SK-N-SH (cell line): ENCODE results near the gene EID3. TPM values are rescaled to one million over a fixed set of nuclear protein-coding genes. Genes with fewer than 3 reads are reported as not detected.

ENCODE experiments used
- CTCF ChIA-PET: fragments of 300-600, 350-600 bp; formaldehyde crosslinking; extraction: SDS; loops from one replicate; lab custom pipeline; 2021; lab: Yijun Ruan, JAX
- POLR2A ChIA-PET: fragments of 350-600 bp; sonication (Branson Sonifier 250); formaldehyde crosslinking; extraction: SDS; loops from one replicate; lab custom pipeline; 2020; ENCODE audit warnings: antibody characterized with exemption, inconsistent platforms; lab: Yijun Ruan, JAX
- DNase-seq: peaks from one replicate; pipeline ENCODE4 v3.0.0; 2012
- H2AFZ ChIP-seq: fragments of 200-600 bp; sonication (generic); 2 replicates; pipeline ENCODE4 v1.8.1; 2016; ENCODE audit warnings: antibody characterized with exemption, mild to moderate bottlenecking, low read depth
- H3F3A ChIP-seq: fragments of 200-600 bp; sonication (generic); replicated peaks from 2 replicates; pipeline ENCODE3; 2016; ENCODE audit warnings: antibody characterized with exemption, mild to moderate bottlenecking; ENCODE audit not compliant: insufficient read depth
- H3K27ac ChIP-seq, 2 experiments: fragments of 200-500 bp in 1 of 2; fragments of 200-600 bp in 1 of 2; sonication (Bioruptor generic) in 1 of 2; sonication (generic), shearing (Covaris generic) in 1 of 2; 2 replicates each; pipeline versions ENCODE4 v1.5.1 to v1.6.1; 2014 to 2016; ENCODE audit warnings: low read depth in 2 of 2, inconsistent platforms in 1 of 2, low read length in 1 of 2, mild to moderate bottlenecking in 1 of 2, mixed read lengths in 1 of 2
- H3K27me3 ChIP-seq: fragments of 200-600 bp; sonication (generic), shearing (Covaris generic); 2 replicates; pipeline ENCODE4 v1.6.1; 2016; ENCODE audit warnings: mixed run types; ENCODE audit not compliant: insufficient read depth
- H3K36me3 ChIP-seq, 2 experiments: fragments of 200-500 bp in 1 of 2; fragments of 200-600 bp in 1 of 2; sonication (Bioruptor generic) in 1 of 2; sonication (generic) in 1 of 2; replicated peaks in 1 of 2; 2 replicates each; pipeline versions ENCODE3 to v1.5.1; 2014 to 2016; ENCODE audit warnings: low read length in 1 of 2, mild to moderate bottlenecking in 1 of 2; ENCODE audit not compliant: insufficient read depth in 2 of 2, control insufficient read depth in 1 of 2
- H3K4me1 ChIP-seq, 2 experiments: fragments of 200-500 bp in 1 of 2; fragments of 200-600 bp in 1 of 2; sonication (Bioruptor generic) in 1 of 2; sonication (generic), shearing (Covaris generic) in 1 of 2; 2 replicates each; pipeline versions ENCODE4 v1.5.1 to v1.6.1; 2014 to 2016; ENCODE audit warnings: low read depth in 1 of 2, low read length in 1 of 2, mixed run types in 1 of 2; ENCODE audit not compliant: insufficient read depth in 2 of 2, control insufficient read depth in 1 of 2
- H3K4me2 ChIP-seq: fragments of 200-600 bp; sonication (generic), shearing (Covaris generic); 2 replicates; pipeline ENCODE4 v1.6.1; 2017; ENCODE audit warnings: mixed run types
- H3K4me3 ChIP-seq, 2 experiments: fragments of 200-500 bp in 1 of 2; fragments of 200-600 bp in 1 of 2; sonication (Bioruptor generic) in 1 of 2; sonication (generic), shearing (Covaris generic) in 1 of 2; 2 replicates each; pipeline versions ENCODE4 v1.5.1 to v1.8.1; 2014 to 2016; ENCODE audit warnings: low read depth in 2 of 2, inconsistent platforms in 1 of 2, low read length in 1 of 2, mild to moderate bottlenecking in 1 of 2, mixed read lengths in 1 of 2, moderate library complexity in 1 of 2
- H3K79me2 ChIP-seq: fragments of 200-600 bp; sonication (generic); 2 replicates; pipeline ENCODE4 v1.8.1; 2017; ENCODE audit warnings: mild to moderate bottlenecking; ENCODE audit not compliant: insufficient read depth
- H3K9ac ChIP-seq: fragments of 200-600 bp; sonication (generic); 2 replicates; pipeline ENCODE4 v1.6.1; 2017; ENCODE audit warnings: mixed run types
- H3K9me2 ChIP-seq: fragments of 200-600 bp; sonication (generic); 2 replicates; pipeline ENCODE4 v1.6.1; 2017; ENCODE audit warnings: mixed run types
- H3K9me3 ChIP-seq: fragments of 200-600 bp; sonication (generic); 2 replicates; pipeline ENCODE4 v1.6.1; 2017; ENCODE audit warnings: mixed run types, mild to moderate bottlenecking, moderate library complexity
- H4K20me1 ChIP-seq: fragments of 200-600 bp; sonication (generic); 2 replicates; pipeline ENCODE4 v1.6.1; 2017; ENCODE audit warnings: mild to moderate bottlenecking, mixed run types; ENCODE audit not compliant: insufficient read depth
- ELF1 ChIP-seq: IDR thresholded peaks from 2 replicates; pipeline ENCODE4 v1.4.0; 2012
- EZH2phosphoT487 ChIP-seq: fragments of 200-600 bp; sonication (generic); IDR thresholded peaks from 2 replicates; pipeline ENCODE4 v1.6.1; 2017; ENCODE audit warnings: low read depth, mixed run types, mild to moderate bottlenecking, antibody characterized with exemption, moderate library complexity, borderline replicate concordance
- FOXJ3 ChIP-seq: sonication (generic); formaldehyde crosslinking; IDR thresholded peaks from 2 replicates; pipeline ENCODE4 v1.5.1; 2020; ENCODE audit warnings: mild to moderate bottlenecking, missing genetic modification reagents
- GABPA ChIP-seq: IDR thresholded peaks from 2 replicates; pipeline ENCODE4 v1.4.0; 2012; ENCODE audit warnings: low read depth, mild to moderate bottlenecking
- MXI1 ChIP-seq: IDR thresholded peaks from 2 replicates; pipeline ENCODE4 v1.6.1; 2012; ENCODE audit warnings: mild to moderate bottlenecking, low read depth, low read length, improper control_type of control experiment
- RCOR1 ChIP-seq: fragments of 150-350 bp; IDR thresholded peaks from 2 replicates; pipeline ENCODE4 v1.6.1; 2017; ENCODE audit warnings: antibody characterized with exemption, low read length
- REST ChIP-seq: IDR thresholded peaks from 2 replicates; pipeline ENCODE4 v1.6.1; 2012; ENCODE audit warnings: mild to moderate bottlenecking, low read depth, low read length, moderate library complexity
- RXRA ChIP-seq: IDR thresholded peaks from 2 replicates; pipeline ENCODE4 v1.4.0; 2012; ENCODE audit warnings: low read depth, mild to moderate bottlenecking, borderline replicate concordance
- SMC3 ChIP-seq: IDR thresholded peaks from 2 replicates; pipeline ENCODE4 v1.6.1; 2012; ENCODE audit warnings: low read depth, low read length, improper control_type of control experiment
- WGBS: methylation state at CpG from one replicate; pipeline ENCODE4 v1.1.6; 2017; ENCODE audit warnings: low lambda C conversion rate; 5-methylcytosine and 5-hydroxymethylcytosine counted together
- polyA plus RNA-seq, 3 experiments: library from polyadenylated mRNA; depleted of rRNA; stranded (reverse); fragments of >200 nt; gene quantifications; 2 replicates each; pipeline ENCODE4 v1.2.3, GENCODE V29; 2012
- TF ChIP-seq, protein P1 (sequence below): IDR thresholded peaks from 2 replicates; pipeline ENCODE4 v1.4.0; 2012; ENCODE audit warnings: low read depth
- TF ChIP-seq, protein P2 (sequence below): fragments of 150-350 bp; IDR thresholded peaks from 2 replicates; pipeline ENCODE4 v1.6.1; 2016; ENCODE audit warnings: mild to moderate bottlenecking, low read depth, low read length

The EID3 gene
- polyA plus RNA-seq, 1 of the 3 experiments (the other 2 are of a cell fraction): 0.92 TPM

DNA sequence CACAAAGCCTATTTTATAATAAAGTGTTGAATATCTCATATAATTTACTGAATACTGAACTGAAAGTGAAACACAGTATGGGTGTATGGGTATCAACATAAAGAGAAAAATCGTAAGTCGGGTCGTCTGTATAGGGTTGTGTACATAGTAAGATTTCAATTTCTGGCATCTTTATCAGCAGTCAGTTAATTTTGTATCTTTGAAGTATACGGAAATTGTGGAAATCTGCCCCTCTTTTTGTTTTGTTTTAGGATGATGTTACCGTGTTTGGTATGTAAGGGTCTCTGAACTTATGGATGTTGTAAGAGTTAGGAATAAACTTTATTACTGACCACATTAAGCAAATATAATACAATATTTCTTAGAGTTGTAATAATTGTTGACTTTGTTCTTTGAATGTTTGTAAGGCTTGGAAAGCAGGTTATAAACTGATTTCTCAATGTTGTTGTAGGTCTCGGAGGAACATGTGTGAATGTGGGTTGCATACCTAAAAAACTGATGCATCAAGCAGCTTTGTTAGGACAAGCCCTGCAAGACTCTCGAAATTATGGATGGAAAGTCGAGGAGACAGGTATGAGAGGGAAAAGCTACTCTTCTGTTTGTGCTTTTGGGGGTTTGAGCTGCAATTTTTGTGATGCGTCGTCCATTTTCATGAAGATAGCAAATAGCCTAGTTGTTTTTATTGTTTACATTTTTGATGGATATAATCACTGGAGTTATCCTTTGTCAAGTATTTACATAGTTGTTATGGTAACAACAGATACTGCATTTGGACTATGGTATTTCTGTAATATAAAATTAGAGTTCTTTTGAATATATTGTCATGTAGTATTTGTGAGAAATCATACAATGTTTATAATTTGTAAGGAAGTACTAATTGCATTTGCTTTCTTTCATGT lies 12.0 kb downstream of the EID3 start:
- Histone ChIP-seq H3K36me3 (peaks cover 82 to 89% of the 10 kb centered on the region in 2 experiments), H3K4me3 (no peak overlapping the region), H3K27me3 (no peaks in the 10 kb centered on the region), H3K79me2 (peaks cover 84% of the 10 kb centered on the region), H3K9me3 (no peaks in the 10 kb centered on the region), H3K27ac (no peak overlapping the region; a peak in 1 of 4 replicates), H3K4me1 (no peaks in the 10 kb centered on the region), H4K20me1 (peaks cover 4% of the 10 kb centered on the region; the same call in 1 of the 2 replicates), H3K9me2 (no peaks in the 10 kb centered on the region), H3K4me2 (no peak overlapping the region), H2AFZ (no peak overlapping the region), H3F3A (peaks cover 26% of the 10 kb centered on the region), H3K9ac (no peak overlapping the region)
- DNase-seq: no peak
- CTCF ChIA-PET: interaction anchor here (0.6 to 1.1 kb wide), 2 partner anchors 43 to 525 kb away, joined by 3 read pairs; no protein-coding TSS in a partner anchor
- POLR2A ChIA-PET: no interaction called here
- no peak for TF ChIP-seq MXI1
- no peak for TF ChIP-seq EZH2phosphoT487
- TF ChIP-seq GABPA: no peak
- TF ChIP-seq REST: no peak
- TF ChIP-seq, protein P1, sequence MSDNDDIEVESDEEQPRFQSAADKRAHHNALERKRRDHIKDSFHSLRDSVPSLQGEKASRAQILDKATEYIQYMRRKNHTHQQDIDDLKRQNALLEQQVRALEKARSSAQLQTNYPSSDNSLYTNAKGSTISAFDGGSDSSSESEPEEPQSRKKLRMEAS: no peak
- TF ChIP-seq FOXJ3: no peak
- TF ChIP-seq, protein P2, sequence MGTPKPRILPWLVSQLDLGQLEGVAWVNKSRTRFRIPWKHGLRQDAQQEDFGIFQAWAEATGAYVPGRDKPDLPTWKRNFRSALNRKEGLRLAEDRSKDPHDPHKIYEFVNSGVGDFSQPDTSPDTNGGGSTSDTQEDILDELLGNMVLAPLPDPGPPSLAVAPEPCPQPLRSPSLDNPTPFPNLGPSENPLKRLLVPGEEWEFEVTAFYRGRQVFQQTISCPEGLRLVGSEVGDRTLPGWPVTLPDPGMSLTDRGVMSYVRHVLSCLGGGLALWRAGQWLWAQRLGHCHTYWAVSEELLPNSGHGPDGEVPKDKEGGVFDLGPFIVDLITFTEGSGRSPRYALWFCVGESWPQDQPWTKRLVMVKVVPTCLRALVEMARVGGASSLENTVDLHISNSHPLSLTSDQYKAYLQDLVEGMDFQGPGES: no peak
- TF ChIP-seq SMC3: no peak
- TF ChIP-seq RXRA: no peak
- TF ChIP-seq RCOR1: no peak
- no peak for TF ChIP-seq ELF1
- 78% methylated on average over 10 of the region's 10 CpGs for WGBS
